Uterus (tissue), 4 donors: ENCODE data around the gene MICAL2. TPM values are rescaled to one million over a fixed set of nuclear protein-coding genes. Genes with fewer than 3 reads are reported as not detected.
A peak's percentile ranks its signal among the peaks of the same experiment; 100 is the strongest.

Experiments
- DNase-seq, 2 donors: peaks; one replicate each; pipeline ENCODE4 v3.0.0-alpha.2; 2019 to 2020
- H3K27ac ChIP-seq, 2 donors: fragments of 200-600 bp; sonication (generic); 1 replicate in 1 of 2; 2 replicates in 1 of 2; pipeline ENCODE4 v1.5.1; 2016 to 2018
- H3K27me3 ChIP-seq, 2 donors: fragments of 200-600 bp; sonication (generic); one replicate each; pipeline ENCODE4 v1.5.1; 2018 to 2019; ENCODE audit warnings: control low read depth in 1 of 2
- H3K36me3 ChIP-seq, 2 donors: fragments of 200-600 bp; sonication (generic); one replicate each; pipeline ENCODE4 v1.5.1; 2019; ENCODE audit warnings: control low read depth in 1 of 2
- H3K4me1 ChIP-seq, 2 donors: fragments of 200-600 bp; sonication (generic); one replicate each; pipeline ENCODE4 v1.5.1; 2018 to 2019; ENCODE audit warnings: control low read depth in 1 of 2
- H3K4me3 ChIP-seq, 2 donors: fragments of 200-600 bp; sonication (generic); 1 replicate in 1 of 2; 2 replicates in 1 of 2; pipeline ENCODE4 v1.5.1; 2018 to 2019; ENCODE audit warnings: mild to moderate bottlenecking in 1 of 2
- H3K9me3 ChIP-seq, 2 donors: fragments of 200-600 bp; sonication (generic); one replicate each; pipeline ENCODE4 v1.5.1; 2019; ENCODE audit warnings: control low read depth in 1 of 2
- CTCF ChIP-seq, 4 experiments: fragments of 200-600 bp in 2 of 4; fragments of 450-650 bp in 2 of 4; sonication (generic) in 2 of 4; IDR thresholded peaks; one replicate each; pipeline ENCODE4 v1.5.1; 2016 to 2019; ENCODE audit warnings: antibody characterized with exemption in 4 of 4, mild to moderate bottlenecking in 2 of 4, moderate library complexity in 1 of 4
- POLR2A ChIP-seq, 2 donors: fragments of 450-650 bp; IDR thresholded peaks; one replicate each; pipeline ENCODE4 v1.6.1; 2016; ENCODE audit warnings: antibody characterized with exemption in 2 of 2, mild to moderate bottlenecking in 1 of 2, moderate library complexity in 1 of 2
- intact Hi-C: fragments of 100-400 bp; cut with DNase I; formaldehyde crosslinking; loops from one replicate; pipeline ENCODE4 v1.15.1; 2023; ENCODE audit warnings: low total_unique reads
- total RNA-seq, 4 donors: library from RNA; depleted of rRNA in 3 of 4; stranded (reverse); fragments of >200 nt in 3 of 4; gene quantifications; one replicate each; pipeline versions ENCODE4 v1.1.0 to v1.2.4, GENCODE V29; 2014 to 2023
- donor health status: DM: yes; HTN: yes; CAD: no.

Gene MICAL2
- 100 to 1,000 TPM in 1 of 4 donors, 10 to 100 TPM in 3; 29.6 to 139 (median 53.1) TPM for total RNA-seq

GRCh38 chr11:12110201-12110713 lies at the start of gene MICAL2:
TSS of gene MICAL2 (plus strand) at chr11:12110590. CDS start at chr11:12162156, 51,566 bp downstream.
- intact Hi-C loops, result no loop called here
- Histone ChIP-seq H3K4me3 (peak within 1 kb of the TSS; percentile 76 to 85), H3K4me1 (no peaks in the 10 kb centered on the region)

DNA sequence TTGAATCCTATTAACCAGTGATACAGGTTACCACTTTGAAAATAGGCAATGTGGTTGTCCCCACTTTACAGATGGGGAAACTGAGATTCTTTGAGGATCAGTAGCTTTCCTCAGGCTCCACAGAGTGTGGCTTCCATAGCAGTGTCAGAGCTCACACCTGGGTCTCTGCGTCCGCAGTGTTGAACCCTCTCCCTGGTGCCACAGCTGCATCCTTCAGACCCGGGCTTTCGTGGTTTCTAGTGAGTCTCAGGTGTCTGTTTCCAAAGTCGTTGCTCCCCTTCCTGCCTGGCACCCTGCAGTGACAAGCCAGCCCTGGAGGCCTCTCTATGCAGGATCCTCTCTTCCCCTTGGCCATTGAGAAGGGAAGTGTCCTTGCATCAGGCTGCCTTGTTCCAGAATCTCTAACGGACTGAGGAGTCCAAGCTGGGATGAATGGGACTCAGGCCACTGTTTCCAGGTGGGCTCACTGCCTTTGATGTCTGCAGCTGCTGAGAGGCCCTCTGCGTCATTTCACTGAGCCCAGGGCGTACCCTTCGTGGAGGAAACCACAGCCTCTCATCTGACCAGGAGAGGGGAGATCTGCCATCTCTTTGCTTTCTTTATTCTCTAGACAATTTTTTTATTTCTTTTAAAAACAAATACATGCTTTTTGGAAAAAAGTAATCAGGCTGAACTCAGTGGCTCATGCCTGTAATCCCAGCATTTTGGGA lies 48.4 kb upstream of the MICAL2 start:
- no peak for DNase-seq
- H3K4me1 ChIP-seq, result no peaks in the 10 kb centered on the region
- intact Hi-C loops, result no loop called here
- no peaks in the 10 kb centered on the region for H3K27me3 ChIP-seq
- H3K27ac ChIP-seq, result no peak overlapping the region
- H3K36me3 ChIP-seq, result no peaks in the 10 kb centered on the region
- H3K4me3 ChIP-seq, result no peak overlapping the region
- no peaks in the 10 kb centered on the region for H3K9me3 ChIP-seq
- no peak for TF ChIP-seq CTCF (IDR thresholded peaks at IDR 0.05)
- no peak for TF ChIP-seq POLR2A (IDR thresholded peaks at IDR 0.05)

More at GRCh38 chr11:12110201-12110713, at the start of gene MICAL2:
- Histone ChIP-seq H3K27ac (peak within 1 kb of the TSS; percentile 89 to 91), H3K27me3 (no peaks in the 10 kb centered on the region), H3K36me3 (no peaks in the 10 kb centered on the region), H3K9me3 (no peaks in the 10 kb centered on the region)
- peak; percentile 84 to 90 for DNase-seq
- TF ChIP-seq CTCF (IDR thresholded peaks at IDR 0.05) (peak in 1 of 4 experiments; percentile 8), POLR2A (IDR thresholded peaks at IDR 0.05) (peak; percentile 76 to 91)

DNA sequence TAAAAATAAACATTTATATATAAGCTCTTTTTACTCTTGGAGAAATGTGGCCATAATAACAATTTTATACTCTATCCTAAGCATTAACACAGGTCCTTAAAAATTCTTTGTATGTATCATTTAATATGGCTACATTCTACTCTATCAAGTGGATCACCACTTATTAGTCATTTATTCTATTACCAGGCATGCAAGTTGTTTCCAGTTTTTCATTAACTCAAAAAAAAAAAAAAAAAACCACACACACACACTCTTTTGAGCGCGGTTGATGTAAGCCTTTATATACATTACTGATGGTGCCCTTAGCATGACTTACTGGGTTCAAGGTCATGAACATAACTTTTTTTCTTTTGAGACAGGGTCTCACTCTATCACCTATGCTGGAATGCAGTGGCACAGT lies 47.1 kb upstream of the MICAL2 start:
- no peak for DNase-seq
- intact Hi-C loops, result no loop called here
- Histone ChIP-seq H3K9me3 (no peaks in the 10 kb centered on the region), H3K27me3 (no peaks in the 10 kb centered on the region), H3K4me1 (peaks cover 0 to 8% of the 10 kb centered on the region in 2 donors), H3K36me3 (no peaks in the 10 kb centered on the region), H3K27ac (no peak overlapping the region), H3K4me3 (no peak overlapping the region)
- TF ChIP-seq POLR2A (IDR thresholded peaks at IDR 0.05), result no peak
- no peak for TF ChIP-seq CTCF (IDR thresholded peaks at IDR 0.05)

DNA sequence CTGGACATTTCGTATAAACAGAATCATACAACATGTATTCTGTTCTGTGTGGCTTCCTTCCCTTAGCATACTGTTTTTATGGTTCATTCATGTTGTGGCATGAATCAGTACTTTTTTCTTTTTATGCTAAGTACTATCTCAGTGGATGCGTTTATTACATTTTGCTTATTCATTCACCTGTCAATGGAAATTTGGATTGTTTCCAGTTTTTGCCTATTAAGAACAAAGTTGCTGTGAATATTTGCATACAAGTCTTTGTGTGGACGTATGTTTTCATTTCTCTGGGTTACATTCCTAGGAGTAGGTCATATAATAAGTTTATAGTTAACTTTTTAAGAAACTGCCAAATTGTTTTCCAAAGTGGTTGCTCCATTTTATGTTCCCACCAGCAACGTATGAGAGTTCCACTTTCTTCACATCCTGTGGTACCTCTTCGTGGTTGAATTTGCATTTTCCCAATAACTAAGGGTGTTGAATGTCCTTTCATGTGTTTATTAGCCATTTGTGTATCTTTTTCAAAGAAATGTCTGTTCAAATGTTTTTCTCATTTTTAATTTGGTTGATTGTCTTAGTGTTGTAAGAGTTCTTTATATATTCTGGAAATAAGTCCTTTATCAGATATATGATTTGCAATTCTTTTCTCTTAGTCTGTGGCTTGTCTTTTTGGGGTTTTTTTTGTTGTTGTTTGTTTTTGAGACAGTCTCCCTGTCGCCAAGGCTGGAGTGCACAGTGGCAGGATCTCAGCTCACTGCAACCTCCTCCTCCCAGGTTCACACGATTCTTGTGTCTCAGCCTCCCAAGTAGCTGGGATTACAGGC lies 46.0 kb upstream of the MICAL2 start:
- no peak for DNase-seq

More for the DNA sequence above, 46.0 kb upstream of the MICAL2 start:
- Histone ChIP-seq H3K4me3 (no peak overlapping the region), H3K27me3 (no peaks in the 10 kb centered on the region), H3K27ac (no peak overlapping the region), H3K4me1 (peaks cover 0 to 8% of the 10 kb centered on the region in 2 donors), H3K36me3 (no peaks in the 10 kb centered on the region), H3K9me3 (no peaks in the 10 kb centered on the region)
- TF ChIP-seq CTCF (IDR thresholded peaks at IDR 0.05) (no peak), POLR2A (IDR thresholded peaks at IDR 0.05) (no peak)
- intact Hi-C loops, result no loop called here
